Activated CD4-positive, alpha-beta T cell treated with anti-CD3 and anti-CD28 coated beads, Interleukin-2, Interleukin-4, amounts not matched to agents 100 ng/mL and 50 ng/mL, durations not matched to agents 16 hours and 8 hours (primary cell): ENCODE measurements around the gene HS1BP3.

Experiments
- DNase-seq: peaks from one replicate; pipeline ENCODE4 v3.0.0-alpha.2; 2020; ENCODE audit warnings: low spot score

Gene HS1BP3

GRCh38 chr2:20617081-20617575 lies 33.8 kb downstream of the HS1BP3 start:
- DNase-seq = no peak

DNA sequence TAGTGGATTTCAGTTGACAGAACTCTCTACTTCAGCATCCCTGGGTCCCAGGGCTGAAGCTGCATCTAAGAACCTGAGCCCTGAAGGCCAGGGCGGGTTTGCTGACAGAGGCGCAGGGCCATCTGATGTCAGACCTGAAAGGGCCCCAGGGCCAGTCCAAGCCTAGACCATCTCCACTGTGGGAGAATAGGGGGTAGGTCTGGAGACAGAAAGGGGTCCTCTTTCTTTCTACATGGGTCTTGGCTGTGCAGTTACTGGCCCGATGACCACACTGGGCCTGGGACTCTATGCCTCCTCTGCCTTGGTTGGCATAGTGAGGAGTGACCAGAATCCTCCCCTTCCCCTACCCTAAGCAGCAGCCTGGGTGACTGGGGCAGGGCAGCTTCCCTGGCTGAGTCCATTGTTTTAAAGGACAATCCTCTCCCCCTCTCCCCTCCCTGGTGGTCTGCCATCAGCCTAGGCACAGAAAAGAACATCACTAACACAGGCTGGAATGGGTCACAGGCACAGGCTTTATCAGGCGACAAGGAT lies 34.5 kb downstream of the HS1BP3 start:
- DNase-seq = no peak

GRCh38 chr2:20615466-20616241 lies 35.2 kb downstream of the HS1BP3 start:
- DNase-seq = no peak

DNA sequence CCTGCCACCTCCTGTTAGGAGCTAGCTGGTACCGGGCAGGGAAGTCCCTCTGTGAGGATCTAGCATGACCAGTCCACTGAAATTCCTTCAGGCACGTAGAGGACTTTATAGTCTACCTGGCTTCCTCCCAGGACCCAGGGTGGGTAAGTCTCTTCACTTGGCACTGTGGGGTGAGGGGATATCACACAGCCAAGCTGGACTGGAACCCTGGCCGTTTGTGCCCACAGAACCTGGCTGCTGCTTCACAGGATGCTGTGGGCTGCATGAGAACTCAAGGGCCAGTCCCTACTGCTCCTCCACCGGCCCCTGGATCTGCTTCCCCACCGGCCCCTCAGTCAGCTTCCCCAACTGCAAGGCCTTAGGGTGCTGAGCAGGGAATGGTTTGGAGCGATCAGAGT lies 35.8 kb downstream of the HS1BP3 start:
- DNase-seq = no peak

DNA sequence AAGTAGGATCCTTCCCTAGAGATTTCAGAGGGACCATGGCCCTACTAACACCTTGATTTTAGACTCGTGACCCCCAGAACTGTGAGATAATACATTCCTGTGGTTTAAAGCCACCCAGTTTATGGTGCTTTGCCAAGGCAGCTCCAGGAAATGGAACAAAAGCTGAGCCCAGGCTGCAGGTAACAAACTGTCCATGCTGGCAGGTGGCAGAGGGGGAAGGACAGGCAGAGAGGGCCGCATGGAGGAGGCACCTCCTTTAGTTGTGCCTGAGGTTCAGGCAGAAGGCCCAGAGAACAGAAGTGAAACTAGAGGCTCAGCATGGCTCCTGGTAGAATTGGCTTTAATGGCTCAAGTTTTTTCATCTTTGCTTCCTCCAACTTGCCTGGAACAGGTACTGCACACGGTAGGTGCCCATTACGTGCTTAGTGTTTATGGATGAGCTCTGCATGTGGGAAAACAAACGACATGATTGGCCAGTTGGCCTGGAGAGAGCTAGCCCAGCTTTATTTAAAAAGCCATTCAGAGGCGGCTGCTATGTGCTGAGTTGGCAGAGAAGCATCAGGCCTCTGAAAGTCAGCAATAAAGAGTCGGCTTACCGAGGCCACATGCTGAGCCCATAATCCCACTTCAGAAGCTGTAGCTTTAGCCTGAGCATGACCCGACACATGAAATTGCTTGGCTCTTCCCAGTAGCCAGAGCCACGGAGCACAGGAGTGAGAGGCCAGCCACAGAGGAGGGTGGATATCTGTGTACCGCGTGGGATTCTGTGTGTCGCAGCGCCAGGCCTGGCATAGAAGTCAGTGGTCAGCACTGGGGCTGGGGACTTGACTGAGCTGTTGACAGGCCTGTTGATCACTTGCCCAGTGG lies 36.5 kb downstream of the HS1BP3 start:
- no peak for DNase-seq

DNA sequence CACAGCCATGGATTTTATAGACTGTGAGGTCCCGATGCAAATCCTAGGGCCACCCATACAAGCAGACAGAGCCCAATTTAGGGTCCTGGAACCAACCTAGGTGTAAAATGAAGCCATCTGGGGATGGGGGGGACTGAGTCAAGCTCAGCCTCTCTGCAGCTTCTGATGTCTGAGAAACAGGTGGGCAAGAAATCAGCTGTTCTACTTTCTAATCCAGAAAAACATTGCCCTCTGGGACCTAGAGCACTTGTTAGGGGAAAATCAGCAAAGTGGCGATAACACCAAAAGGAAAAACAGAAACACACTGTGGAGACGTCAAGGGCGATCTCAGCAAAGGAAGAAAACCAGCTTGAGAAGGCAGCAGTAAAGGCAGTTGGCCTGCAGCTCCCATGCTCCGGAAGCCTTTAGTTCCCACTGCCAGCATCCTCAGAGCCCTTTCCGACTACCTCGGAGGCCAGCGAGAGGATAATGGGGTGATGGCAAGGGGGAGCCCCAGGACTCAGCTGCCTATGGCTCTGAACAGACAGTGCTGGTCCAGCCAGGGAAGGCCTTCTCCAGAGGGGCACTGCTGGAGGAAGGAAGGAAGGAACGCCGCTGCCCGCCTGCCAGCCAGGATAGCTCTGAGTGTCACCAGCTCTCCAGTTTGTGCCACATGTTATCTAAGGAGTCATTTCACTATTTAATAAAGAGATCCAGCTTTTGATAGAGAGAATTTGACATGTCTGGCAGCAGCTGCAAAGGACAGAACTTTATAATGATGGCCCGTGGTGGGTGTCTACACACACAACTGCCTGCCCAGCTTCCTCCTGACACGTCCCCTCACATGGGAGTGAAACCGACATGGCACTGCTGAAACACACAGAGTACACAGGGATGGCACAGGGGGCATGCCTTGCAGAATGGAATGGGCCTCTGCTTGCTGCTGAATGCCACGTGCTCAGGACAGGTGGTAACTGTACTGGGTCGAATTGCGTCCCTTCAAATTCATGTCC lies 37.7 kb downstream of the HS1BP3 start:
- no peak for DNase-seq

- DNase-seq = no peak
These were observed 39.0 kb downstream of the HS1BP3 start for GRCh38 chr2:20611844-20612356.

GRCh38 chr2:20611077-20611843 lies 39.6 kb downstream of the HS1BP3 start:
- no peak for DNase-seq

DNA sequence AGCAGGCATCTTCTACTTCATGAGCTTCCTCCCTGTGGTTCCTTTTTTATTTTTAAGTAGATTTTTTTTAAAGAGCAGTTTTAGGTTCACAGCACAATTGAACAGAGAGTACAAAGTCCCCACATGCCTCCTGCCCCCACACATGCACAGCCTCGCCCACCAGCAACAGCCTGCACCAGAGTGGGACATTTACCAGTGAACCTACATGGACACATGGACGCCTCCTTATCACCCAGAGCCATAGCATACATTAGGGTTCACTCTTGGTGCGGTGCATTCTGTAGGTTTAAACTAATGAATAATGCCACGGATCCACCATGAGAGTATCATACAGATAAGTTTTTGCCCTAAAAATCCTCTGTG lies 40.9 kb downstream of the HS1BP3 start:
- no peak for DNase-seq

DNA sequence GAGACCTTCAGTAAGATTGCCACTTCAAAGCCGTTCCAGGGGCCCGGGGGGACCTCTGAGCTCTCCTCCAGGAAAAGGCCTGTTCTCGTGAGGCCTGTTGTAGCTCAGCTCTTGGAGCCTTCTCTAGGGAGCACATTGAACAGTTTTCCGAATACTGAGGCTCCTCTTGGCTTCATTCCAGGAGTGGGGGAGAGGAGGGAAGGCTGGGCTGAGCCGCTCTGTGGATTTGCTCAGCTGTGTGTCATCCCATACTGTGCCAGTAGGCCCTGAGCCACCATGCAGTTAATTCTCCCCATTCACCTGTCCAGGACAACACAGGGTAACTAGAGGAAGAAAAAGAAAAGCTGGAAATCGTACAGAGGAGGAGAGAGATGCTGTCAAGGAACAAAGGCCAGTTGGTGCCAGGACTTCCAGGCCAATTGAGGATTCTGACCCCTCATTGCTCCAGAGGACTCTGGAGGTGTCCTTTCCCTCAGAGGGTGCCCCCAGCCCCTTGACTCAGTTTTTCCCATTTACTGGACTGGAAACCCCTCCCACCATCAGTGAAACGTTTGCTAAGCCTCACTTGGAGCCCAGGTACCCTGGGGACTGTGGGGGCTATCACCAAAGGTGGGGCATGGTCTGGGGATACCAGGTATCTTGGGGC lies 41.4 kb downstream of the HS1BP3 start:
- no peak for DNase-seq

DNA sequence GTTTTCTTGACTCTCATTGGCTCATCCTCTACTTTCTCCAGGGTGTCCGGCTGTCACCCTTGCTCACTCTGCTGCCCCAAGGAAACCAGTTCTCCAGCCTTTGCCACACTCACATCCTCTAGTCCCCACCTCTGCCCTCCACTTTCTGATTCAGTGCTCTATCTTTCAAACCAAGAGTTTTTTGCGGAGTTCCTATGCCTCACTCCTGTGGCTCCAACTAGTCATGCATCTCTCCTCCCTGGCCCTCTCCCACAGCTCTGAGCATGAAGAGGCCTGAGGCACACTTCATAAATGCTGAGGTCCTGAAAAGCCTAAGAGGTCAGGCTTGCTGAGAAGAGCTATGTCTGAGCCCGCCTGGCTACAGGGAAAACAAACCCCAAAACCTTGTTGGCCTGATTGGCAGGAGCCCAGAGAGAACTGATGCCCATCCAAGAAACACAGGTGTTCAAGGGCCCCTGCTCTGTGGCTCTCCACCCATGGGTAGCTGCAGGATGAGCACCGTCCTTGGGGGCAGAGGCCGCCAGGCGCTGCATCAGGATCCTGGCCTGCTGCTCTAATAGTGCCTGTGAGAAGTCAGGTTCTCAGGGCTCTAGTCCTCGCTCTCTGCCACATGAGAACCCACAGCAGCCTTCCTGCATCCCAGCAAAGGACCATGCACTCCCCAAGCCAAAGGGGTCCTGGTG lies 42.1 kb downstream of the HS1BP3 start:
- DNase-seq = no peak

DNA sequence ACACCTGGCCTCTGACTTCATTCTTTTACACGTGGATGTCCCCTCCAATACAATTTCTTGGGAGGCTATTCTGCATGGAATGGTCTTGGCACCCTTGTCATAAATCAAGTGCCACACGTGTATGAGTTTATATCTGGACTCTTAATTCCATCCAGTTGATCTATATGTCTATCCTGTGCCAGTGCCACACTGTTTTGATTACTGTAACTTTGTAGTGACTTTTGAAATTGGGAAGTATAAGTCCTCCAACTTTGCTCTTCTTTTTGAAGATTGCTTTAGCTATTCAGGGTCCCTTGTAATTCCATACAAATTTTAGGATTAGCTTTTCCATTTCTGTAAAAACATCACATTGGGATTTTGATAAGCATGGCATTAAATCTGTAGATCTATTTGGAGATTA lies 43.5 kb downstream of the HS1BP3 start:
- no peak for DNase-seq

DNA sequence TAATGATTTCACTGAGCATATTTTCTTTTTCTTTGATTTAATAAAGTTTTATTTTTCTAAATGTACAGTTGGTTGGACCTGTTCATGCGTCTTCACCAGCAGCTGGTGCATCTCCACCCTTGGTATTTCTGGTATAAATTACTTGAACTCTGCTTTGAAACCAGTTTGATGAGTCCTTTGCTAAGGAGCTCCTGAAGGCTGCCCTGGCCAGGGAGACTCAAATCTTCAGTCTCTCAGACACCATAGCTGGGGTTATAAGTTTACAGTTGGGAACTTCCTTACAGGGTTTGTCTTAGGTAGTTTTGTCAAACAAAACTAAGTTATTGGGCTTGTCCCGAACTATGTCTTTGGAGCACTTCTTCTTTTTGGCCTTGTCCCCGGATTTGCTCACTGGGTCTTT lies 44.7 kb downstream of the HS1BP3 start:
- DNase-seq = no peak

DNA sequence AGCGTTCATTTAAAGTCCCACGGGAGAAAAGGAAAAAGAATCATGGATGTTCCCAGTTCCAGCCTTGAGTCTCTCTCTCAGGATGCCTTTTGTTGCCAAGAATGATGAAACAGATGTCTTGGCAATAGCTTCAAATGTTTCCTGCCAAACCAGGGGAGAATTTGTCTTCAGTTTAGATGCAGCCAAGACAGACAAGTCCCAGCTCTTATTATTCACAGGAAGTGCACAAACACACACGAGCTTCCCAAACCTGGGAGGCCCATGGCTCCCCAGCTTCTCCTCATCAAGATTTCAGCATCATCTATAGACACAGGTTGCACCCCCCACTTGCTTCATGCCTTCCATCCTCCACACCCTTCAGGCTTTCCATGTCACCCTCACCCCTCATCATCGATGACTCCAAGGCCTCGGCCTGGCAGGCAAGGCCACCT lies 45.9 kb downstream of the HS1BP3 start:
- no peak for DNase-seq

DNA sequence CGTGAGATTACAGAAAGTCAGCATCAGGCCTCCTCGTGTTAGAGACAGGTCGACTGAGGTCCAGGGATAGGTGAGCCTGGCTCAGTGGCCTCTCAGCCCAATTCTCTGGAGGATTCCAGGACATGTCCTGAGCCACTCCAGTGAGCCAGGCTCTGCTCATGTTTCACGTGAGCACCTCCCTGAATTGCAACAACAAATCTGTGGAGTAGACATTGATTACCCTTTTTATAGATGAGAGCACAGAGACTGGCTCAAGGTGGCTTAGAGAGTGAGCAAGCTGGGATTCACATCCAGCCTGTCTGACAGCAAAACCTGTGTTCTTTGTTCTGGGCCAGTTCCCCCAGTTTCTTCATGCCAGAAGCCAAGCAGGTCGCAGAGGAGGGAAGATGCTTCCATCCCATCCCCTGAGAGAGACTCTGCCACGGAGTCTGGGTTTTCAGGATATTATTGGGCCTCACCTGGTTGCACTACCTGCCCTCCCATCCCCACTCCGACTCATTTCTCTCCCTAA lies 46.4 kb downstream of the HS1BP3 start:
- no peak for DNase-seq

GRCh38 chr2:20603791-20604190 lies 47.1 kb downstream of the HS1BP3 start:
- DNase-seq = no peak

GRCh38 chr2:20602803-20603202 lies 48.1 kb downstream of the HS1BP3 start:
- DNase-seq = no peak

DNA sequence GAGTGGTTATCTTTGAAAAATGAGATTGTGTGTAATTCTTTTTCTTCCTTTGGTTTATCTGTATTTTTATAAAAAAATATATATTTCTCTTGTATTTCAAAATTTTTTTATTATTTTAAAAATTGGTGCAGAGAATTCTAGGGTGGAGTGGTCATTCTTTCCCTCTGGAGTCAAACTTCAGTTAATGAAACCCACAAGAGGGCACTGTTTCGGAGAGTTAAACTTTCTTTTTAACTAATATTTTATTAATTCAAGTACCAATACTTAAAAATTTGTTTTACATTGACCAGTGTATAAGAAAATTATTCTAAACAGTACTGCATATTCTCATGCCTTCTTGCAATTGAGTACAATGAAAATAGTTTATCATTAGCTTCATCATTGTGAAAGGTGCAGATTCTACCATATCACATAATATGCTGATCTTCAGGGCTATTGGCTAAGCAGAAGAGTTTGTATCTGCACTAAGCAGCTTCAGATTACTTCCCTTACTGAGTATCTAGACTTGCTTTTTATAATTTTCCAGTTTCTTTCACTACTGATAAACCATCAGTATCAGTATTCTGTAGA lies 50.1 kb downstream of the HS1BP3 start:
- no peak for DNase-seq

DNA sequence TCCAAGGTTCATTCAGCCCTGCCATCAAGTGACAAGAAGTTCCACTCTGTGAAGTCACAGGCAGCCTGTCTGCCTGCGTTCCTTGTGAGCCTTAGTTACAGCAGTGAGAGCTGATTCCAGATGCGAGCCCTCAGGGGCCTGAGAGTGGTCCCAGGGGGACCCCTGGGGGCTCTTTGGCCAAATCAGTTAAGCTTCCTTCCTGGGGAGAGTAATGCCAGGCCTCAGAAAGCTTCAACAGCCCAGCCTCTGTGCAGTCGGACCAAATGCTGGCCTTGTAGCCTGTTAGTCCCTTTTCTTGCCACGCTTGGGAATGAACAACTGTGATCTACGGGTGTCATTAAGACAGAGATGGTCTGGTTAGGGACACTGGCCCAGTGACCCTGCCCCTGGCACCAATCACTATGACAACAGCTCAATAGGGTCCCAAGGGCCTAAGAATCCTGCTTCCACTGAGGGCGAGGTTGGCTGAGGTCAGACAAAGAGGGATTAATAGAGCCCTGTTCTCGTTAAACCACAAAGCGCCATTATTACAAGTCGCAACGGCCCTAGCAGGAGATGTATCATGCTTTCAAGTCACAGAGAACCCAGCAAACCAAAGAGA lies 50.9 kb downstream of the HS1BP3 start:
- no peak for DNase-seq
